ENCODE measurements around the gene WWOX. TPM values are rescaled to one million over a fixed set of nuclear protein-coding genes. Genes with fewer than 3 reads are reported as not detected.

The WWOX gene
- total RNA-seq, 1 donor from 2014 or later = 7.3 TPM

DNA sequence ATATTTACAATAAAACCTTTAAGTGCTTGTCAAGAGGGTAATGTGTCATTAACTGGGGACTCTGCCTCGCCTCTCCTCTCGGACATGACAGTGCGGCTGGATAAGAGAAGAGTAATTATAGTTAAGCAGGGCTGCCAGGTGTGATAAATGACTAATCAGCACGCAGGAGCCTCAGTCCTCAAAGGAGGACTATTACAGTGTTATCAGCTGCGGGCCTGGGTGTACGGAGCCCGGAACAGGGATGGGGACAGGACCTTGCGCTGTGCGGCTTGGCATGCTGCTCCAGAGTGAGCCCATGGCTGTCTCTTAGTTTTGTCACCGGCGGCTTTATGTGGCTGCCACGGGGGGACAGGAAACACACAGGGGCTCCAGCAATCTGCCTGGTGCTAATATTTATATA, 893.9 kb downstream of the WWOX start:
- Mint-ChIP-seq H3K9me3 (ENCODE audit: unreplicated experiment) (peaks cover 4% of the 10 kb centered on the region), H3K4me3 (ENCODE audit: unreplicated experiment) (no peak overlapping the region), H3K4me1 (ENCODE audit: low read depth, unreplicated experiment) (no peaks in the 10 kb centered on the region)

DNA sequence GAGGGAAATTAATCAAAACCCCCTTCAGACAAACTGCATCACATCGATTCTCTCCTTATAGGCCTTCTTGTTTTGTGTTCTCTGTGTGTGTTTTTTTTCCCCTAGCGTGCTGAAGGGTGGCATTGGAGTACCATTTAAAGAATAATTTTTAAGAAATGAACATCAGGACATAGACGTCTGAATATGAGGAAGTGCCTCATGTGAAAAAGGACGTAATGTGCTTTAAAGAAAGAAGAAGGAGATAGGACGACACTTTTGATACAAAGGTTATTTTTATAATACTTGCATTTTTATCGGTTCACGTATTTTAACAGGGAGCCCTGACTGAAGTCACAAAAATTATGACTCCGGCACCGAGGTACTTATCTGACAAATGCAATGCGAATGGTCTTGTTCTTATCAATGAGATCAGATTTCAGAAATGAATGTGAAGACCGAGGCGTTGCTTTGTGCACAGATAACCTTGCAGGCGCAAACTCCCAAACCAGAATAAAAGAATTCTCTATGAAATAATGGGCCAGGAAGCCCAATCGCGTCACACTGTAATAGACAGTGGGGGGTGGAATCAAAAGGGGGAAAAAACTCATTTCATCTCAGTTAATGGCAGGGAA, 894.8 kb downstream of the WWOX start:
- H3K27ac Mint-ChIP-seq (ENCODE audit: unreplicated experiment) = no peak overlapping the region
- DNase-seq (ENCODE audit: low read depth) (no peak), FAIRE-seq (no peak)
- H3K4me1 ChIP-seq (ENCODE audit: insufficient read depth, low read length) = no peaks in the 10 kb centered on the region
- H3K4me3 ChIP-seq (ENCODE audit: insufficient read depth, low read depth, low read length) = no peak overlapping the region
- H3K79me2 ChIP-seq (ENCODE audit: insufficient read depth, low read length) = no peaks in the 10 kb centered on the region
- no peaks in the 10 kb centered on the region for H4K20me1 ChIP-seq (ENCODE audit: insufficient read depth, low read length)
- H3K4me3 Mint-ChIP-seq (ENCODE audit: unreplicated experiment) = no peak overlapping the region
- TF ChIP-seq, protein P1, sequence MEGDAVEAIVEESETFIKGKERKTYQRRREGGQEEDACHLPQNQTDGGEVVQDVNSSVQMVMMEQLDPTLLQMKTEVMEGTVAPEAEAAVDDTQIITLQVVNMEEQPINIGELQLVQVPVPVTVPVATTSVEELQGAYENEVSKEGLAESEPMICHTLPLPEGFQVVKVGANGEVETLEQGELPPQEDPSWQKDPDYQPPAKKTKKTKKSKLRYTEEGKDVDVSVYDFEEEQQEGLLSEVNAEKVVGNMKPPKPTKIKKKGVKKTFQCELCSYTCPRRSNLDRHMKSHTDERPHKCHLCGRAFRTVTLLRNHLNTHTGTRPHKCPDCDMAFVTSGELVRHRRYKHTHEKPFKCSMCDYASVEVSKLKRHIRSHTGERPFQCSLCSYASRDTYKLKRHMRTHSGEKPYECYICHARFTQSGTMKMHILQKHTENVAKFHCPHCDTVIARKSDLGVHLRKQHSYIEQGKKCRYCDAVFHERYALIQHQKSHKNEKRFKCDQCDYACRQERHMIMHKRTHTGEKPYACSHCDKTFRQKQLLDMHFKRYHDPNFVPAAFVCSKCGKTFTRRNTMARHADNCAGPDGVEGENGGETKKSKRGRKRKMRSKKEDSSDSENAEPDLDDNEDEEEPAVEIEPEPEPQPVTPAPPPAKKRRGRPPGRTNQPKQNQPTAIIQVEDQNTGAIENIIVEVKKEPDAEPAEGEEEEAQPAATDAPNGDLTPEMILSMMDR (IDR thresholded peaks at IDR 0.05; ENCODE audit: insufficient read depth, low read depth, low read length) = no peak
- no peak for TF ChIP-seq EZH2 (IDR thresholded peaks at IDR 0.05; ENCODE audit: insufficient read depth, low read length)
- H3K9me3 Mint-ChIP-seq (ENCODE audit: unreplicated experiment) = peaks cover 4% of the 10 kb centered on the region
- no peak overlapping the region for H3K9ac ChIP-seq (ENCODE audit: low read length)
- H2AFZ ChIP-seq (ENCODE audit: low read depth, low read length) = no peak overlapping the region
- no peak overlapping the region for H3K4me2 ChIP-seq (ENCODE audit: low read length)
- H3K27ac ChIP-seq (ENCODE audit: low read depth, low read length) = no peak overlapping the region
- no peaks in the 10 kb centered on the region for H3K36me3 Mint-ChIP-seq (ENCODE audit: low read depth, unreplicated experiment)
- no peaks in the 10 kb centered on the region for H3K27me3 ChIP-seq (ENCODE audit: insufficient read depth, low read length)
- no peaks in the 10 kb centered on the region for H3K36me3 ChIP-seq (ENCODE audit: insufficient read depth, low read length)
- peaks cover 19% of the 10 kb centered on the region for H3K27me3 Mint-ChIP-seq (ENCODE audit: low read depth, unreplicated experiment)
- H3K4me1 Mint-ChIP-seq (ENCODE audit: low read depth, unreplicated experiment) = no peaks in the 10 kb centered on the region
- H3K9me3 ChIP-seq (ENCODE audit: insufficient read depth, low read depth, low read length) = no peaks in the 10 kb centered on the region

More for the DNA sequence above, 893.9 kb downstream of the WWOX start:
- Histone ChIP-seq H3K4me2 (ENCODE audit: low read length) (no peak overlapping the region), H4K20me1 (ENCODE audit: insufficient read depth, low read length) (no peaks in the 10 kb centered on the region), H3K79me2 (ENCODE audit: insufficient read depth, low read length) (no peaks in the 10 kb centered on the region), H2AFZ (ENCODE audit: low read depth, low read length) (no peak overlapping the region), H3K27me3 (ENCODE audit: insufficient read depth, low read length) (no peaks in the 10 kb centered on the region), H3K4me3 (ENCODE audit: insufficient read depth, low read depth, low read length) (no peak overlapping the region), H3K36me3 (ENCODE audit: insufficient read depth, low read length) (no peaks in the 10 kb centered on the region), H3K4me1 (ENCODE audit: insufficient read depth, low read length) (no peaks in the 10 kb centered on the region), H3K9me3 (ENCODE audit: insufficient read depth, low read depth, low read length) (no peaks in the 10 kb centered on the region), H3K9ac (ENCODE audit: low read length) (no peak overlapping the region), H3K27ac (ENCODE audit: low read depth, low read length) (no peak overlapping the region)
- Mint-ChIP-seq H3K27me3 (ENCODE audit: low read depth, unreplicated experiment) (peaks cover 19% of the 10 kb centered on the region), H3K27ac (ENCODE audit: unreplicated experiment) (no peak overlapping the region), H3K36me3 (ENCODE audit: low read depth, unreplicated experiment) (no peaks in the 10 kb centered on the region)
- no peak for FAIRE-seq
- no peak for TF ChIP-seq EZH2 (IDR thresholded peaks at IDR 0.05; ENCODE audit: insufficient read depth, low read length)
- TF ChIP-seq, protein P1 (IDR thresholded peaks at IDR 0.05; ENCODE audit: insufficient read depth, low read depth, low read length) = no peak
- DNase-seq (ENCODE audit: low read depth) = no peak

DNA sequence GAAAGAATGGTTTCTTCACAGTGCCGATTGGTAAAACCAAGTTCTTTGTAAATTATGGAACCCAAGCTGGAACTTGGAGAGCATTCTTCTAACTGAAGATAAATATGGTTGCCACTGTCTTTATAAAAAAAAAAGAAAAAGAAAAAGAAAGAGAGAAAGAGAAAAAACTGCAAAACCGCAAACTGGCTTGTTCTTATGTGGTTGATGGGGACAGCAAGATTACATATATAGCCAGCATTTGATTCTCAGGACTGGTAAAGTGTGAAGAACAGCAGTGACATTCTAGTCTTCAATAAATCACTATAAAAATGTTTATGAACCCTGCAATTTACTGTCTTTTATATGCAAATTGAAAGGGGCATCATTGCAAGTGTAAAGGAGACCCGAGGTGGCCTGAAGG, 896.0 kb downstream of the WWOX start:
- Mint-ChIP-seq H3K4me3 (ENCODE audit: unreplicated experiment) (no peak overlapping the region), H3K4me1 (ENCODE audit: low read depth, unreplicated experiment) (no peaks in the 10 kb centered on the region), H3K36me3 (ENCODE audit: low read depth, unreplicated experiment) (no peaks in the 10 kb centered on the region), H3K9me3 (ENCODE audit: unreplicated experiment) (peaks cover 2% of the 10 kb centered on the region), H3K27me3 (ENCODE audit: low read depth, unreplicated experiment) (peaks cover 22% of the 10 kb centered on the region), H3K27ac (ENCODE audit: unreplicated experiment) (no peak overlapping the region)
- TF ChIP-seq, protein P1 (IDR thresholded peaks at IDR 0.05; ENCODE audit: insufficient read depth, low read depth, low read length) = no peak
- no peak for TF ChIP-seq EZH2 (IDR thresholded peaks at IDR 0.05; ENCODE audit: insufficient read depth, low read length)
- Histone ChIP-seq H3K4me3 (ENCODE audit: insufficient read depth, low read depth, low read length) (no peak overlapping the region), H3K27me3 (ENCODE audit: insufficient read depth, low read length) (no peaks in the 10 kb centered on the region), H3K4me2 (ENCODE audit: low read length) (no peak overlapping the region), H3K36me3 (ENCODE audit: insufficient read depth, low read length) (no peaks in the 10 kb centered on the region), H2AFZ (ENCODE audit: low read depth, low read length) (no peak overlapping the region), H3K27ac (ENCODE audit: low read depth, low read length) (no peak overlapping the region), H3K9me3 (ENCODE audit: insufficient read depth, low read depth, low read length) (no peaks in the 10 kb centered on the region), H4K20me1 (ENCODE audit: insufficient read depth, low read length) (no peaks in the 10 kb centered on the region), H3K79me2 (ENCODE audit: insufficient read depth, low read length) (no peaks in the 10 kb centered on the region), H3K9ac (ENCODE audit: low read length) (no peak overlapping the region), H3K4me1 (ENCODE audit: insufficient read depth, low read length) (no peaks in the 10 kb centered on the region)
- DNase-seq (ENCODE audit: low read depth) (no peak), FAIRE-seq (no peak)
